PC-9 (cell line): ENCODE data around the gene ARGLU1.

Experiments
- EZH2 ChIP-seq: fragments of 200-600 bp; sonication (generic); IDR thresholded peaks from 2 replicates; pipeline ENCODE4 v1.8.0; 2017; ENCODE audit warnings: antibody characterized with exemption, low read depth
- TF ChIP-seq, protein P1 (sequence below): fragments of 200-600 bp; sonication (generic); conservative IDR thresholded peaks from 2 replicates; pipeline ENCODE4 v1.6.1; 2017; ENCODE audit warnings: mixed run types, antibody characterized with exemption, mild to moderate bottlenecking, moderate library complexity

DNA sequence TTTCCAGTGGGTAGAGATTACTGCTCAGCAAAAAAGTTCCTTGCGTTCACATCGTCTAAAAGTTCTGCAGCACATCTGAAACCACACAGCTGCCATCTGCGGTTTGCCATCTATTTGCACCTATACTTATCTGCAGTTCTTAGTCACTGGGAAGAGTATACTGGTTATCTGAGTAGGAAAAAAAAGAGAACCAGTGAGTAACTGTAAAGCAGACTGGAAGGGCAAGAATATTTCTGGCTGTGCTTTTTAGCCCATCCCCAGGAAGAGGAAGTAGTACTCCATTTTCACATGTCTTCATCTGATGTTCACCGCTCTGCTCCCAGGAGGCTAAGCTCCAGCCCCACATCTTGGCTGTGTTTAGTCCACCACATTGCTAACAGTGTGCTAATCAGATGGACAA, 68.0 kb downstream of the ARGLU1 start:
- TF ChIP-seq, protein P1, sequence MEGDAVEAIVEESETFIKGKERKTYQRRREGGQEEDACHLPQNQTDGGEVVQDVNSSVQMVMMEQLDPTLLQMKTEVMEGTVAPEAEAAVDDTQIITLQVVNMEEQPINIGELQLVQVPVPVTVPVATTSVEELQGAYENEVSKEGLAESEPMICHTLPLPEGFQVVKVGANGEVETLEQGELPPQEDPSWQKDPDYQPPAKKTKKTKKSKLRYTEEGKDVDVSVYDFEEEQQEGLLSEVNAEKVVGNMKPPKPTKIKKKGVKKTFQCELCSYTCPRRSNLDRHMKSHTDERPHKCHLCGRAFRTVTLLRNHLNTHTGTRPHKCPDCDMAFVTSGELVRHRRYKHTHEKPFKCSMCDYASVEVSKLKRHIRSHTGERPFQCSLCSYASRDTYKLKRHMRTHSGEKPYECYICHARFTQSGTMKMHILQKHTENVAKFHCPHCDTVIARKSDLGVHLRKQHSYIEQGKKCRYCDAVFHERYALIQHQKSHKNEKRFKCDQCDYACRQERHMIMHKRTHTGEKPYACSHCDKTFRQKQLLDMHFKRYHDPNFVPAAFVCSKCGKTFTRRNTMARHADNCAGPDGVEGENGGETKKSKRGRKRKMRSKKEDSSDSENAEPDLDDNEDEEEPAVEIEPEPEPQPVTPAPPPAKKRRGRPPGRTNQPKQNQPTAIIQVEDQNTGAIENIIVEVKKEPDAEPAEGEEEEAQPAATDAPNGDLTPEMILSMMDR: no peak
- no peak for TF ChIP-seq EZH2
